Mesenchymal stem cell (in vitro differentiated cells and primary cell): Measurements from ENCODE around the gene NQO1.

Experiments used
- DNase-seq: peaks from one replicate; pipeline ENCODE4 v3.0.0-alpha.2; 2013
- H2AFZ ChIP-seq: one replicate; pipeline ENCODE4 v1.6.1; 2013; ENCODE audit warnings: low read depth, mild to moderate bottlenecking, control low read depth, inconsistent platforms, low read length, moderate library complexity
- H2AK5ac ChIP-seq: 2 replicates; pipeline ENCODE4 v1.6.1; 2013; ENCODE audit warnings: low read length, moderate library complexity, mild to moderate bottlenecking, inconsistent platforms; ENCODE audit not compliant: severe bottlenecking
- H2BK120ac ChIP-seq: one replicate; pipeline ENCODE4 v1.6.1; 2013; ENCODE audit warnings: low read depth, mild to moderate bottlenecking, inconsistent platforms, low read length, moderate library complexity
- H2BK12ac ChIP-seq, 2 experiments: one replicate each; pipeline ENCODE4 v1.6.1; 2013; ENCODE audit warnings: inconsistent platforms in 2 of 2, low read length in 2 of 2, mild to moderate bottlenecking in 2 of 2, moderate library complexity in 2 of 2, control low read depth in 1 of 2
- H2BK15ac ChIP-seq: one replicate; pipeline ENCODE4 v1.6.1; 2013; ENCODE audit warnings: mild to moderate bottlenecking, low read depth, inconsistent platforms; ENCODE audit not compliant: poor library complexity, severe bottlenecking
- H2BK5ac ChIP-seq: 2 replicates; pipeline ENCODE4 v1.6.1; 2013; ENCODE audit warnings: low read depth, mild to moderate bottlenecking, low read length, control low read depth, inconsistent platforms; ENCODE audit not compliant: poor library complexity, severe bottlenecking
- H3K14ac ChIP-seq, 2 experiments: one replicate each; pipeline ENCODE4 v1.6.1; 2013; ENCODE audit warnings: inconsistent platforms in 2 of 2, low read length in 2 of 2, control low read depth in 1 of 2, mild to moderate bottlenecking in 1 of 2, moderate library complexity in 1 of 2
- H3K18ac ChIP-seq, 2 experiments: one replicate each; pipeline ENCODE4 v1.6.1; 2013; ENCODE audit warnings: inconsistent platforms in 2 of 2, low read length in 2 of 2, control low read depth in 1 of 2, low read depth in 1 of 2, mild to moderate bottlenecking in 1 of 2
- H3K23ac ChIP-seq, 2 experiments: one replicate each; pipeline ENCODE4 v1.6.1; 2013; ENCODE audit warnings: inconsistent platforms in 2 of 2, low read length in 2 of 2, mild to moderate bottlenecking in 2 of 2, moderate library complexity in 2 of 2, control low read depth in 1 of 2
- H3K27ac ChIP-seq: 2 replicates; pipeline ENCODE4 v1.5.1; 2013; ENCODE audit warnings: mild to moderate bottlenecking, moderate library complexity, low read length, control low read depth, inconsistent platforms; ENCODE audit not compliant: poor library complexity, severe bottlenecking
- H3K27me3 ChIP-seq, 2 experiments: 2 replicates each; pipeline versions ENCODE4 v1.6.1 to v1.7.0; 2013; ENCODE audit warnings: low read length in 2 of 2, mild to moderate bottlenecking in 2 of 2, moderate library complexity in 2 of 2, control low read depth in 1 of 2, inconsistent platforms in 1 of 2; ENCODE audit not compliant: control insufficient read depth in 1 of 2, insufficient read depth in 1 of 2
- H3K36me3 ChIP-seq, 2 experiments: 2 replicates each; pipeline versions ENCODE4 v1.6.1 to v1.7.0; 2013; ENCODE audit warnings: low read length in 2 of 2, control low read depth in 1 of 2, inconsistent platforms in 1 of 2, low read depth in 1 of 2, mild to moderate bottlenecking in 1 of 2; ENCODE audit not compliant: insufficient read depth in 2 of 2, control insufficient read depth in 1 of 2
- H3K4ac ChIP-seq, 2 experiments: one replicate each; pipeline ENCODE4 v1.6.1; 2013; ENCODE audit warnings: inconsistent platforms in 2 of 2, low read length in 2 of 2, mild to moderate bottlenecking in 2 of 2, moderate library complexity in 2 of 2, control low read depth in 1 of 2, low read depth in 1 of 2
- H3K4me1 ChIP-seq: 2 replicates; pipeline ENCODE4 v1.6.1; 2013; ENCODE audit warnings: low read depth, low read length, control low read depth; ENCODE audit not compliant: control insufficient read depth, insufficient read depth
- H3K4me2 ChIP-seq: 2 replicates; pipeline ENCODE4 v1.6.1; 2013; ENCODE audit warnings: low read length, mild to moderate bottlenecking, inconsistent platforms; ENCODE audit not compliant: poor library complexity, severe bottlenecking
- H3K4me3 ChIP-seq, 2 experiments: 2 replicates each; pipeline versions ENCODE4 v1.5.1 to v1.7.0; 2013; ENCODE audit warnings: low read length in 2 of 2, mild to moderate bottlenecking in 2 of 2, control low read depth in 1 of 2, low read depth in 1 of 2; ENCODE audit not compliant: insufficient read depth in 1 of 2
- H3K79me1 ChIP-seq: replicated peaks from 2 replicates; pipeline ENCODE4 v1.6.1; 2013; ENCODE audit warnings: mild to moderate bottlenecking, control low read depth, low read length, inconsistent platforms; ENCODE audit not compliant: poor library complexity, severe bottlenecking
- H3K9ac ChIP-seq: 2 replicates; pipeline ENCODE4 v1.7.0; 2013; ENCODE audit warnings: mild to moderate bottlenecking, low read length, moderate library complexity
- H3K9me3 ChIP-seq: 2 replicates; pipeline ENCODE4 v1.7.0; 2013; ENCODE audit warnings: mild to moderate bottlenecking, low read length; ENCODE audit not compliant: control insufficient read depth
- H4K8ac ChIP-seq: one replicate; pipeline ENCODE4 v1.6.1; 2013; ENCODE audit warnings: inconsistent platforms, mild to moderate bottlenecking, low read length, moderate library complexity
- H4K91ac ChIP-seq: one replicate; pipeline ENCODE4 v1.6.1; 2013; ENCODE audit warnings: mild to moderate bottlenecking, low read length, inconsistent platforms
- WGBS: methylation state at CpG from one replicate; pipeline ENCODE4 v1.1.7; 2013; ENCODE audit warnings: mixed read lengths; 5-methylcytosine and 5-hydroxymethylcytosine counted together

NQO1 gene

DNA sequence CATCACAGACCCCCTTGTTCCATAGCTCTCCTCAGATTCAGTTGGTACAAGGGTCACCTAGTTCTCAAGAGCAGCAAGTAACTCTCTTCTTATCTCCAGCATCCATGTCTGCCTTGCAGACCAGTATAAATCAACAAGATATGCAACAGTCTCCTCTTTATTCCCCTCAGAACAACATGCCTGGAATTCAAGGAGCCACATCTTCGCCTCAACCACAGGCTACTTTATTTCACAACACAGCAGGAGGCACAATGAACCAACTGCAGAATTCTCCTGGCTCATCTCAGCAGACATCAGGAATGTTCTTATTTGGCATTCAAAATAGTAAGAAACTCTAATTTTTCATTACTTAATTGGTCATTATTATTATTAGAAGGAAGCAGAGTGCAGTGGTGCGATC is 32.4 kb downstream of the NQO1 start:
- no peak for DNase-seq
- no peak overlapping the region for H2AFZ ChIP-seq
- H4K8ac ChIP-seq, result no peak overlapping the region
- H3K23ac ChIP-seq, result no peak overlapping the region
- H3K4me1 ChIP-seq, result peaks cover 5% of the 10 kb centered on the region
- H3K18ac ChIP-seq, result no peak overlapping the region
- peak overlapping the region; percentile 41 for H3K27ac ChIP-seq
- no peak overlapping the region for H2BK5ac ChIP-seq
- H3K4me2 ChIP-seq, result no peak overlapping the region
- H3K4me3 ChIP-seq, result no peak overlapping the region
- no peak overlapping the region for H2AK5ac ChIP-seq
- no peak overlapping the region for H2BK12ac ChIP-seq
- H3K14ac ChIP-seq, result no peak overlapping the region
- H3K36me3 ChIP-seq, result peaks cover 28 to 97% of the 10 kb centered on the region in 2 experiments
- no peak overlapping the region for H4K91ac ChIP-seq
- no peaks in the 10 kb centered on the region for H3K27me3 ChIP-seq
- no peak overlapping the region for H3K4ac ChIP-seq
- H3K79me1 ChIP-seq, result peaks cover 10% of the 10 kb centered on the region
- H3K9ac ChIP-seq, result no peak overlapping the region
- no peak overlapping the region for H2BK15ac ChIP-seq
- H3K9me3 ChIP-seq, result no peaks in the 10 kb centered on the region
- WGBS, result 100% methylated on average over 1 of the region's 2 CpGs
- H2BK120ac ChIP-seq, result no peak overlapping the region

DNA sequence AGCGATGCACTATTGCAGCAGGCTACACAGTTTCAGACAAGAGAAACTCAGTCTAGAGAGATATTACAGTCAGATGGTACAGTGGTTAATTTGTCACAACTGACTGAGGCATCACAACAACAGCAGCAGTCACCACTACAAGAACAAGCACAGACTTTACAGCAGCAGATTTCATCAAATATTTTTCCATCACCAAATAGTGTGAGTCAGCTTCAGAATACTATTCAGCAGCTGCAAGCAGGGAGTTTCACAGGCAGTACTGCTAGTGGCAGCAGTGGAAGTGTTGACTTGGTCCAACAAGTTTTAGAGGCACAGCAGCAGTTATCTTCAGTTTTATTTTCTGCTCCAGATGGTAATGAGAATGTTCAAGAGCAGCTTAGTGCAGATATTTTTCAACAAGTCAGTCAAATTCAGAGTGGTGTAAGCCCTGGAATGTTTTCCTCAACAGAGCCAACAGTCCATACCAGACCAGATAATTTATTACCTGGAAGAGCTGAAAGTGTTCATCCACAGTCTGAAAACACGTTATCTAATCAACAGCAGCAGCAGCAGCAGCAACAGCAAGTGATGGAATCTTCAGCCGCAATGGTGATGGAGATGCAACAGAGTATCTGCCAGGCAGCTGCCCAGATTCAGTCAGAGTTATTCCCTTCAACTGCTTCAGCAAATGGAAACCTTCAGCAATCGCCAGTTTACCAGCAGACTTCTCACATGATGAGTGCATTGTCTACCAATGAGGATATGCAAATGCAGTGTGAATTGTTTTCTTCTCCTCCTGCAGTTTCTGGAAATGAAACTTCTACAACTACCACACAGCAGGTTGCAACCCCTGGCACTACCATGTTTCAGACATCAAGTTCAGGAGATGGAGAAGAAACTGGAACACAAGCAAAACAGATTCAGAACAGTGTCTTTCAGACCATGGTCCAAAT is 34.1 kb downstream of the NQO1 start:
- Histone ChIP-seq H2BK12ac (no peak overlapping the region), H2BK15ac (no peak overlapping the region), H3K9me3 (no peaks in the 10 kb centered on the region), H3K23ac (no peak overlapping the region), H2AK5ac (no peak overlapping the region), H4K91ac (no peak overlapping the region), H2BK5ac (peak overlapping the region; percentile 5), H3K18ac (no peak overlapping the region), H4K8ac (no peak overlapping the region), H3K9ac (peak overlapping the region; percentile 61), H3K36me3 (peaks cover 31 to 88% of the 10 kb centered on the region in 2 experiments), H3K4me3 (no peak overlapping the region), H3K79me1 (peaks cover 10% of the 10 kb centered on the region), H3K27me3 (no peaks in the 10 kb centered on the region), H3K4me2 (no peak overlapping the region), H3K14ac (no peak overlapping the region), H3K27ac (peak overlapping the region; percentile 23), H2AFZ (no peak overlapping the region), H3K4ac (no peak overlapping the region), H3K4me1 (peaks cover 5% of the 10 kb centered on the region), H2BK120ac (no peak overlapping the region)
- 96% methylated on average over 4 of the region's 4 CpGs for WGBS
- DNase-seq, result peak; percentile 73

DNA sequence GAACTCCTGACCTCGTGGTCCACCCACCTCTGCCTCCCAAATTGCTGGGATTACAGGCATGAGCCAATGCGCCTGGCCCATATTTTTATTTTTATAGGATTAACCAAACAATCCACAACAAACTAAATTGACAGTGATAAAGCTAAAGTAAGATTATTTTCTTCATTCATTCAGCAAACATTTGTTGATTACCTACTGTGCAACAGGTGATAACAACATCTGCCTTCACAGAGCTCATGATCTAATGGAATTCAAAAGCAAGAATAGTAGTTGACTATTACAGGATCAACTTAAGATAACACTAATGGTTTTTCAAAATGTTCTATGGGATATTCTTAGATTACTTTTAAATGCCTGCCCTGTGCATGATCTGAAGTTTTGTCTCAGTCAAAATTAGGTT is 37.8 kb downstream of the NQO1 start:
- Histone ChIP-seq H3K9ac (no peak overlapping the region), H3K27me3 (no peaks in the 10 kb centered on the region), H3K14ac (no peak overlapping the region), H3K18ac (no peak overlapping the region), H2AFZ (no peak overlapping the region), H3K4me1 (peaks cover 3% of the 10 kb centered on the region), H3K27ac (no peak overlapping the region), H3K4me3 (no peak overlapping the region), H2BK15ac (no peak overlapping the region), H4K91ac (no peak overlapping the region), H2BK120ac (no peak overlapping the region), H2BK5ac (no peak overlapping the region), H3K9me3 (no peaks in the 10 kb centered on the region), H2AK5ac (no peak overlapping the region), H4K8ac (no peak overlapping the region), H3K23ac (no peak overlapping the region), H3K79me1 (peaks cover 11% of the 10 kb centered on the region), H2BK12ac (no peak overlapping the region), H3K4me2 (no peak overlapping the region), H3K4ac (no peak overlapping the region), H3K36me3 (peaks cover 44 to 75% of the 10 kb centered on the region in 2 experiments)
- 100% methylated on average over 1 of the region's 2 CpGs for WGBS
- no peak for DNase-seq

DNA sequence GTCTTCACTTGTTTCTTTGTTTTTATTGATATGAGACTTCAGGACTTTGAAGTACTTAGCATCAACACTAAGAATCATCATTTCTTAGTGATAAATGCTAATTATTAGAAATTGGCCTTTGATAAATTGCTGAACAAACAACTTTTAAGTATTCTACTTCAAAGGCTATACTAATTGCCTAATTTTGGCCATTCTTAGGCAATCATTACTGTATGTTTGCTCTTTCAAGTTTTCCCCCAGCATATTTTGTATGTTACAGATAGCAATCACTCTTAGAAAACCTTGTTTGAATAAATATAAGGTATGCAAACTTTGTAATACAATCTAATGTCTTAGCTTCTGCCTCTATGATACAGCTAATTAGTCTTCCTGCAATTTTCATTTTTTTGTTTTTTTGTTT is 46.0 kb downstream of the NQO1 start:
- H3K9ac ChIP-seq, result no peak overlapping the region
- H3K27me3 ChIP-seq, result no peaks in the 10 kb centered on the region

More for the DNA sequence above, 46.0 kb downstream of the NQO1 start:
- Histone ChIP-seq H3K4me3 (no peak overlapping the region), H3K4ac (no peak overlapping the region), H3K23ac (no peak overlapping the region), H3K18ac (no peak overlapping the region), H2AFZ (no peak overlapping the region), H3K9me3 (no peaks in the 10 kb centered on the region), H2AK5ac (no peak overlapping the region), H3K36me3 (peaks cover 43 to 87% of the 10 kb centered on the region in 2 experiments), H4K8ac (no peak overlapping the region), H3K79me1 (peaks cover 8% of the 10 kb centered on the region), H2BK12ac (no peak overlapping the region), H2BK15ac (no peak overlapping the region), H3K27ac (no peak overlapping the region), H3K4me2 (no peak overlapping the region), H3K14ac (no peak overlapping the region), H2BK5ac (no peak overlapping the region), H4K91ac (no peak overlapping the region), H2BK120ac (no peak overlapping the region), H3K4me1 (no peaks in the 10 kb centered on the region)
- no peak for DNase-seq
